BE2C (cell line): ENCODE measurements around the gene ZNF316.
"Not testable (repeated sequence)": the region's sequence is repeated elsewhere in the genome, so short reads cannot be mapped to it uniquely, and the experiment has no call there.

Source experiments
- DNase-seq: peaks from one replicate; pipeline ENCODE4 v3.0.0-alpha.2; 2020
- H3K27me3 ChIP-seq: fragments of 250-450 bp; sonication (Bioruptor Pico); 2 replicates; pipeline ENCODE4 v1.5.1; 2020; ENCODE audit warnings: mild to moderate bottlenecking
- H3K36me3 ChIP-seq: fragments of 250-450 bp; sonication (Bioruptor Pico); 2 replicates; pipeline ENCODE4 v1.5.1; 2020; ENCODE audit warnings: mild to moderate bottlenecking
- H3K4me1 ChIP-seq: fragments of 250-450 bp; sonication (Bioruptor Pico); 2 replicates; pipeline ENCODE4 v1.5.1; 2020
- H3K4me3 ChIP-seq: 2 replicates; pipeline ENCODE4 v1.5.1; 2011; ENCODE audit warnings: low read depth, low read length
- H3K9me3 ChIP-seq: fragments of 250-450 bp; sonication (Bioruptor Pico); 2 replicates; pipeline ENCODE4 v1.5.1; 2020
- CTCF ChIP-seq: IDR thresholded peaks from 2 replicates; pipeline ENCODE4 v1.5.1; 2012; ENCODE audit warnings: mild to moderate bottlenecking, low read depth, low read length

Gene ZNF316

GRCh38 chr7:6654842-6655610 is 17.9 kb downstream of the ZNF316 start:
- no peak for TF ChIP-seq CTCF
- DNase-seq = no peak
- peaks cover 37% of the 10 kb centered on the region for H3K36me3 ChIP-seq
- H3K4me1 ChIP-seq = no peaks in the 10 kb centered on the region
- no peaks in the 10 kb centered on the region for H3K27me3 ChIP-seq
- H3K9me3 ChIP-seq = no peaks in the 10 kb centered on the region; the same call in 1 of the 2 replicates
- no peak overlapping the region for H3K4me3 ChIP-seq

DNA sequence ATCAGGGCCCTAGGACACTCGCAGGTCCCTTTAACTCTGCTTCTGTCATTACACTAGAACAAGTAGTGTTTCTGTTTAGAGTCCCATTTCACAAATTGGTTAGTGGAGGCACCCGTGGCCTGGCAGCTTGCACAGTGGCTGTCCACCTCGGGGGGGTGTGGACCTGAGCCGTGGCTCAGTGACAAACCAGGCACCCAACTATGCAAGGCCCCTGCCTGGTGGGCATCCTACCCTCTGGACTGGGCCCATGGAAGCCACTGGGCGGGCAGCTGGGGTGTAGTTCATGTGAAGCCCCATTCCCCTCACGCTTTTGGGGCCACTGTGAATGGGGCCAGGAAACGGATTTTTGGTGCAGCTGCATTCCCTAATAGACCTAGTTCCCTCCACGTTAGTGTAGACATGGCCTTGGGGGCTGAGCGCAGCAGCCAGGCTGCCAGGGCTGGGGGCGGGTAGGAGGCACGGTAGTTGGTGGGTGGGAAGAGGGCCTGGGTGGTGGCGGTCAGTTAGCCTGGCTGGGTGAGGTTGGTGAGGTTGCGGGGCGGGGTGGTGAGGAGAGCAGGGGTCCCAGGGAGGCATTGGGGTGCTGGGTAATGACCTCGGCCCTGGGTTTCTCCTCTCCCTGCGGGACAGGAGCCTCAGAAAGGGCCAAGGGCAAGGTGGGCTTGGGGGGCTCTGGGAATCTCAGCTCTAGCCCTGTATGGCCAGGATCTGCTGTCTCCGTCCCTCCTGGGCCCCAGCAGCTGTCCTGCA is 18.7 kb downstream of the ZNF316 start:
- Histone ChIP-seq H3K9me3 (no peaks in the 10 kb centered on the region; the same call in 1 of the 2 replicates), H3K4me3 (no peak overlapping the region), H3K36me3 (peaks cover 29% of the 10 kb centered on the region), H3K4me1 (no peaks in the 10 kb centered on the region), H3K27me3 (no peaks in the 10 kb centered on the region)
- TF ChIP-seq CTCF = no peak
- no peak for DNase-seq

DNA sequence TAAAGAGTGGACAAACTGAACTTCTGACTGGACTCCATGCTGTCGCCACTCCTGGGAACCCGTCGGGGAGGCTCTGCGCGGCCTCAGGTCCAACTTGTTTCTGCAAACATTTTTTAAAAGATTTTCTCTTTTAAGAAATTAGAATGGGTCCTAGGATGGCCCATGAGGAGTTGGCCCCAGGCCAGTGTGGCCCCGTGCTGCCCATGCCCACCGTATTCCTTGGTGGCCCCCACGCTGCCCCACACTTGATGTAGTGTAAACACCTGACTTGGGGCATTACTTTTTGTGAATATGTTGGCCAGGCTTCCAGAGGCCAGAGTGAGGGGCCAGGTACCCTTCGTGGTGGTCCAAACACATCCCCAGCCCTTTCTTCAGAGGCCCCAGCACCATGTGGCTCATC is 19.3 kb downstream of the ZNF316 start:
- Histone ChIP-seq H3K4me3 (no peak overlapping the region), H3K9me3 (no peaks in the 10 kb centered on the region; the same call in 1 of the 2 replicates), H3K36me3 (peaks cover 24% of the 10 kb centered on the region), H3K27me3 (no peaks in the 10 kb centered on the region), H3K4me1 (no peaks in the 10 kb centered on the region)
- no peak for DNase-seq
- no peak for TF ChIP-seq CTCF

DNA sequence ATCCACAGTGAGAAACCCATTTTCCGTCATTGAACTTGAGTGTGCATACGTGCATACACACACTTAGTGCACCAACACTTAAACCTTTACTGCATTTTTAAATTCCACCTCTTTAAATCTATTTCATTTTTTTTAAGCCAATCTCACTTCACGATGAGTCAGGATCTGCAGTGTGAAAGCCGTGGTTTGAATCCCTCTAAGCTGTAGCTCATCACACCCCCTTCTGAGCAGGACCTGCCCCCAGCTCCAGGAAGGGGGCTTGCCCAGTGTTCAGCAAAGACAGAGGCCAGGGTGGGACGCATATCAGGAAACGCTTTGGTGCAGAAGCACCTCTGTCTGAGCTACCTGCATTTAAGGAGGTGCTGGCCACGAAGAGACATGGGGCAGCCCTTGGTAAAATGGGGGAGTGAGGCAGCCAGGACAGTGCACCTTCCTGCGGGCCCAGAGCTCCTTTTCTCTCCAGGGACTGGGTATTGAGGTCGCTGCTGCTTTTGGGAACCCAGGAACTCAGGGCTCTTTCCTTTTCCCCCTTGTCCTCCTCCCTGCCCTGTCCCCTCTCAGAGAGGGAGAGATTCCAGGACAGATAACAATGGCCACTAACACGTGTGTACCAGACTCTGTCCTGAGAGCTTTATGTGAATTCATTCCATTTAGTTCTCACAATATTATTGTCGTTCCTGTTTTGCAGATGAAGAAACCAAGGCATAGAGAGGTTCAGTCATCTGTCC is 21.7 kb downstream of the ZNF316 start:
- no peak for DNase-seq
- H3K4me1 ChIP-seq = no peaks in the 10 kb centered on the region
- no peaks in the 10 kb centered on the region; the same call in 1 of the 2 replicates for H3K9me3 ChIP-seq
- TF ChIP-seq CTCF = no peak
- H3K27me3 ChIP-seq = no peaks in the 10 kb centered on the region
- no peak overlapping the region for H3K4me3 ChIP-seq
- H3K36me3 ChIP-seq = peaks cover 11% of the 10 kb centered on the region

GRCh38 chr7:6670851-6671250 is 33.7 kb downstream of the ZNF316 start:
- not testable (repeated sequence) for H3K4me1 ChIP-seq, H3K27me3 ChIP-seq, H3K4me3 ChIP-seq, H3K36me3 ChIP-seq, H3K9me3 ChIP-seq, DNase-seq

GRCh38 chr7:6675807-6676405 is 38.8 kb downstream of the ZNF316 start:
- DNase-seq = no peak
- Histone ChIP-seq H3K36me3 (no peaks in the 10 kb centered on the region), H3K4me1 (no peaks in the 10 kb centered on the region), H3K9me3 (peaks cover 13% of the 10 kb centered on the region), H3K27me3 (no peaks in the 10 kb centered on the region), H3K4me3 (no peak overlapping the region)
- no peak for TF ChIP-seq CTCF
